A549 (cell line): ENCODE data around the gene TRIO.

ENCODE experiments used
- CHD2 ChIP-seq: fragments of 150-350 bp; IDR thresholded peaks from 2 replicates; pipeline ENCODE4 v1.6.1; 2014; ENCODE audit warnings: low read length; ENCODE audit not compliant: partially characterized antibody
- FOSL2 ChIP-seq, 2 experiments: fragments of 450-650 bp in 1 of 2; fragments of >200 bp in 1 of 2; sonication (Bioruptor Twin) in 1 of 2; formaldehyde crosslinking; IDR thresholded peaks; 2 replicates each; pipeline versions ENCODE4 v1.5.0 to v1.6.1; 2016 to 2020; ENCODE audit warnings: mild to moderate bottlenecking in 1 of 2, moderate library complexity in 1 of 2
- MAFK ChIP-seq: fragments of 450-650 bp; IDR thresholded peaks from 2 replicates; pipeline ENCODE4 v1.6.1; 2014; ENCODE audit not compliant: partially characterized antibody

GRCh38 chr5:14395411-14395810 is 252.3 kb downstream of the TRIO start:
- TF ChIP-seq MAFK = no peak
- no peak for TF ChIP-seq FOSL2 (IDR thresholded peaks at IDR 0.05)
- TF ChIP-seq FOSL2 (CRISPR knock-in tag; IDR thresholded peaks at IDR 0.05) = no peak
- no peak for TF ChIP-seq CHD2
